ENCODE data around the gene PISD.

PISD gene

DNA sequence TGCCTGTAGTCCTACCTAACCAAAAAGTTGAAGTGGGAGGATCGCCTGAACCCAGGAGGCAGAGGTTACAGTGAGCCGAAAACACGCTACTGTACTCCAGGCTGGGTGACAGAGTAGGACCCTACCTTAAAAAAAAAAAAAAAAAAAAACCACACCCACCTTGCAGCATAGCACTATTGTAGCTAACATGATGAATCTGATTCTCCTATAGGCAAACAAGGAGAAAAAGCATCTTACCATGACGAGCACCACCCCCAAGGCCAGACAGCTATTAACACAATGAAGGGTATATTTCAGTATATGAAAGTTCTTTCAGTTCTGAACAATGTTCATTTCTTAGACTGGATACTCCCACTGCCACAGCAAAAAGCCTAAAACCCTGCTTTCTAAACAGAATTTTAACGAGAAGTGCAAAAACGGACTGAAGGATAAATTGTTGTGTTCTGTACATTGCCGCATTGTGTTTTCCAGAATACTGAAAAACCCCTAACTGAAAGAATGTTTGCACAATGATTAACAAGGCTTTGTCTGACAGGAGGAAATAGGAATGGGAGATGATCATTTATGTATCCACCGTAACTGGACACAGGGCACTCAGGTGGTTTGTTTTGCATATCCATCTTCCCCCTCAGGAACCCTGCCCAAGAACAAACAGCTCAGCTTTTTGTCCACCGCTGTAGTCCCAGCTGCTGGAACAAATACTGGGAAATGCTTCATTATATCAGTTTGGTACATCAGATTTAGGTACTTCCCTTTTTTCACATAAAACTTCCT, 8.9 kb downstream of the PISD start:
- DNase-seq (ENCODE audit: low spot score), result no peak

DNA sequence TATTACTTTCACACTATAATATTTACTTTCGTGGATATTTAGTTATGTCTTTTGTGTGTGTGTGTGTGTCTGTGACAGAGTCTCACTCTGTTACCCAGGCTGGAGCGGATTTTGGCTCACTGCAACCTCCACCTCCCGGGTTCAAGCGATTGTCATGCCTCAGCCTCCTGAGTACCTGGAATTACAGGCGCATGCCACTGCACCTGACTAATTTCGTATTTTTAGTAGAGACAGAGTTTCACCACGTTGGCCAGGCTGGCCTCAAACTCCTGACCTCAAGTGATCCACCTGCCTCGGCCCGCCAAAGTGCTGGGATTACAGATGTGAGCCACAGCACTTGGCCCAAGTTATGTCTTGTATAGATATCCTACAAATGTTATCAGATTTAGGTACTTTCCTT, 9.9 kb downstream of the PISD start:
- no peak for DNase-seq (ENCODE audit: low spot score)

DNA sequence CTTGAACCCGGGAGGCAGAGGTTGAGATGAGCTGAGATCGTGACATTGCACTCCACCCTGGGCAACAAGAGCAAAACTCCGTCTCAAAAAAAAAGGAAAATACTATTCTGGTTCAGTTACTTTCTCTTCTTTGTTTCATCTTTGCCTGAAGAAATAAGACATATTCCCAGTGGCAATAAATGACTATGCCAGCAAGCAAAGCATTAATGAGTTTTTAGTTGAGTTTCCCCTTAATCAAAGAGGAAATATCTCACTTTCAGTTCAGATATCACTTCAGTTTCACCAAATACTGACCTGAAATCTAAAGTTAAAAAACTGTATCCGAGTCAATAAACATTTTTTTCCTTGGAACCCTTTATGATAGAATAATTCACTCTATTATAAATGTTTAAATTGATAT, 10.4 kb downstream of the PISD start:
- no peak for DNase-seq (ENCODE audit: low spot score)

DNA sequence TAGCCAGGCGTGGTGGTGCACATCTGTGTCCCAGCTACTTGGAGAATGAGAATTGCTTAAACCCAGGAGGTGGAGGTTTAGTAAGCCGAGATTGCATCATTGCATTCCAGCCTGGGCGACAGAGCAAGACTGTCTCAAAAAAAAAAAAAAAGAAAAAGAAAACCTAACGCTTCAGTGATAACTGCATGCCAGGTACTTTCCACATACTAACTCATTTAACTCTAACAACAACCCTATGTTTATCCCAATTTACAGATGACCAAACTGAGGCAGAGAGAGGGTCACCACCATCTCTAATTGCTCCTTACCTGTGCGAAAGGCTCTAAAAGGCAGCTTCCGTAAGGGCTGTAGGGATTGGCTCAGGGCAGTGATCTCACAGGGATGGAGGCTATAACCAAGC, 11.6 kb downstream of the PISD start:
- DNase-seq (ENCODE audit: low spot score), result no peak

DNA sequence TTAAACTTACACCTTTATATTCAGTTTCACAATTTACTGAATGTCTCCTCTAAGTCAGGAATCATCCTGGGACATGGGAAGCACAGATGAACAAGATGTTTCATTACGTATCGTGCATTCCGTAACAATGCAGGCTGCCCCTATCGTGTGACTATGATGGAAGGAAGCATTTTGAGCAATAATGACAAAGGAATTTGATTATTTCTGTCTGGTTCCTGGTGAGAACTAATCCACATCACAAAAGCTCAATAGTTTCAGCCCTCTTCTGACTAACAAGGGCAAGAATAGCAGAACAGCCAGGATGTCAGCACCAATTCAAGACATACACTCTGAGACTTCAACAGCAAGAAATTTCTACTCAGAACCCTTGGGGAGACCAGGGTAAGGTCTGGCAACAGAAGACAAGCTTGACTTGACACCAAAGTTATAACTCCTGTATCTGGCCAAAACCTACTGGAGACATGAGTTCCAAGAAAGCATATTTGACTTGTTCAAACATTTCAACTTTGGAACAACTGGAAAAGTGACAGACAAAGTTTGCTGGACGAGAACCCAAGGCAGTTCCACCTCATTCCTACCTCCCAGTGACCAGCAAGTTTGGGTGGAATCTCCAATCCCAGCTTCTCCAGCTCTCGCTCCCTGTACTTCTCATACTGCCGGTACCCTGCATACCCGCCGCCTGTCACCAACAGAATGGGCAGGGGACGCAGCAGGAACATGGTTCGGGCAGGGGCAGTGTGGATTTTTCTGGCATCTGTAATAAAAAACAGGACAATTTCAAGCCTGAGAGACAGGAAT, 14.3 kb downstream of the PISD start:
- no peak for DNase-seq (ENCODE audit: low spot score)

DNA sequence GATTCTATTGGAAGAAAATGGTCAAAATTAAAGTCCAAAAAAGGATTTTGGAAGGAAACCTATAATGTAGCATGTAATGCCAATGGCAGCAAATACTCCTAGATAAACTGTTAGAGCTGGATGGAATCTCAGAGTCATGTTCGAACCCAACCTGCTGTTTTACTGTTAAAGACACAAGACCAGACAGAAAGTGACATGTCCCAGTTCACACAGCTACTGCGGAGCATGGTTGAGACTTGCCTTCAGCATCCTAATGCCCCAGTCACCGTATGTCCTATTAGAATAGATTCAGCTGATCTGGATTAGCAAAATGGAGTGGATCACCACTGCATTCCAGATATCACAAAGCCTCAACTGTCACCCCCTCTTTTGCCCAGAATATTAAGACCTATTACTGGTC, 14.9 kb downstream of the PISD start:
- DNase-seq (ENCODE audit: low spot score), result no peak

DNA sequence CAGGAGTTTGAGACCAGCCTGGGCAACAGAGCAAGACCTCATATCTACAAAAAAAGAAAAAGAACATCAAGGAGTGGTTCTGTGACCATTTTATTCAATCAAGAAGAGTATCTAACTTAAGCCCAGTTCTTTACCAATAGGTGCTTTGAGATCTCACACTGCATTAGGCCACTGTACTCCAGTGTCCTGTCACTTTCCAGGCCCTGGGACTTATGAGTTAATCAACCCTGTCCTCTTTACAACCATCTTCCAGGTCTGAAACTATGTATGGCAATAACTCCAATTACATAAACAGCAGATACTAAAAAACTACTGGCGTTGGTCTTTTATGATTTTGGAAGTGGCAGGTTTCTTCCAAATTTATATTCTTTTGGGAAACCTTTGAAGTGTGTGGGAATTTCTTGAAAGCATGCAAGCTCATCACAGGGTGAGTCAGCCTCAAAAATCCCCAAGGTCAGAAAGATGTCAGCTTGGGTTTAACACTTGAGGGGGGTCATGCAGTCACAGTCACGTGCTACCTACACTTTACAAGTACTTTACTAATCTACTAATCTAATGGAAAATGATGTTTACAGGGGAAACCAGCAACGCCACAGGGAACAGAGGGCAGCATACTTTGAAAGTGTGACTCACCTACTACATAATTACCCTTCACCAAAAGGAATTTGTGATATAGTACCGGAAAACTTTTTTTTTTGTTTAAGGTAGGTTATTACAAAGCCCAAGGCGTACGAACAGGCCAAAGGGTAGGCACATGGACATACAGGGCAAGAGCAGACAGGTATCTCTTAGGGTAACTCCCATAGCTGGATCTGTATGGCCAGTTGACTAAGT, 15.6 kb downstream of the PISD start:
- DNase-seq (ENCODE audit: low spot score), result no peak

DNA sequence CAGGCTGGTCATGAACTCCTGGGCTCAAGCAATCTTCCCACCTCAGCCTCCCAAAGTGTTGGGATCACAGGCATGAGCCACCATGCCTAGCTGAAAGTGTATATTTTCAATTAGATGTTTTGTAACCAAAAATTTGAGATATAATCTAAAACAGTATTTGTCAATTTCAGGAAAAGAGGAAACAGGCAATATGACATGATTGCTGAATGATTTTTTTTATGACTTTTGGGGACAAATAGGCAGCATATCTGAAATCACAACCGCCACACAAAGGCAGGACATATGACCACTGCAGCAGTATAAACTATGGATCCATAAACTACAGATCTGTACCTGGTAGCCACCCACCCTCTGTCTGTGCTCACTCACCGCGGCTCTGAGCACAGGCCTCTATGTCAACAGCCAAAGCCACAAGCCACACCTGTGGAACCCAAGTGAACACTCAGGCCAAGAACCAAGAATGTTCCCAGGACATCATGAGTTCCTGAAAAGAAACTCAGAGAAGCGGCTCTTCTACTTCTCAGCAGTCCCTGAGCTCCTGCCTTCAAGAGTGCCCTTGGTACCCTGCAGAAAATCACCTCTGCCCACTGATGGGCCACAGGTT, 22.5 kb downstream of the PISD start:
- no peak for DNase-seq (ENCODE audit: low spot score)

DNA sequence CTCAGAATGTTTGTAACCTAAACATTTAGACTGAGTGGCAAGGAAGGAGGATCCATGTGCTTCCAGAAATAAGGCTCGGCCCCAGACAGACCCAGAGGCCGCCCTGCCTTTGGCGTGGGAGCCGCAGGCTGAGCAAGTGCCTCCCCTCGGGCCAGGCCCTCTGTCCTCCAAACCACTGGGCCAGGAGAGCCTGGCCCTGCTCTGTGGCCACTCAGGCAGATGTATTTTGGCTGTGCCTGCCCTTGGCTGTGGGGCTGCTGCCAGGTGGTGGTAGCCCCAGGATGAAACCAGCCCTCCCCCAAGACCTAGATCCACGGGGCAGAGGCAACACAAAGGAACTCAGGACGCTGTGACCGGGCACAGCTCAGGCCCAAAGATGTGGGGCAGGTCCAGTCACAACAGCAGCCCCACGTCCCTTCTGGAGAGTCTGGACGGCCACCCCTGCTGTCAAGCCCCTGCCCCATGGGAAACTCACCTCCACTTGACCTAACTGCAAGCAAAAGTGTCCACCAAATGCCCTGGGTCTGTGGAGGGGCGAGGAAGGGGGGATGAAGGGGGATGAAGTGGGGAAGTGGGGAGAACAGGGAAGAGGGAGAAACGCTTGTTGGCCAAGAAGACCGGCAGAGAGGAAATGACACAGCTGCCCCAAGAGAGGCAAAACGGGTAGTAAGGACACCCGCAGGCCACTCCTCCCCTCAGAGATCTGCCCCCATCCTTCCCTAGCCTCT, 24.0 kb downstream of the PISD start:
- peak; percentile 30 for DNase-seq (ENCODE audit: low spot score)

DNA sequence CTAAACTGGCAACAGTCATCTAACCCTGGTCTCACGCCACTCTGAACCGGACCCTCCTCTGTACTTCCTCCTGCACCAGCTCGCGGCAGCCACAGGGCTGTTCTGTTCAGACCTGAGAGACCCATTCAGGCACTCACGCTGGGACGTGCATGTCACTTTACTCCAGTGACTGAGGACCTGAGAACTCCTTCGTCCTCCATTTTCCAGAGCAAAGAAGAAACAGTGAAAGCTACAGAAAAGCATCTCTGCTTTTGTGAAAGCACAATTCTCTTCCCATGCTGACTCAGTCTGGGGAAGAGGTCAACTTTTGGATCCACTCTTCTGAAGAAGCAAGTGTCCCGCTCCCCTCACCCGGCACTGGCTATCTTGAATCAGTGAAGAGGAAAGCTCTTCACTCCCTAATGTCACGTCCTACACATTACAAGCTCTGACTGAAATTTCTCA, 24.5 kb downstream of the PISD start:
- peak; percentile 40 for DNase-seq (ENCODE audit: low spot score)

DNA sequence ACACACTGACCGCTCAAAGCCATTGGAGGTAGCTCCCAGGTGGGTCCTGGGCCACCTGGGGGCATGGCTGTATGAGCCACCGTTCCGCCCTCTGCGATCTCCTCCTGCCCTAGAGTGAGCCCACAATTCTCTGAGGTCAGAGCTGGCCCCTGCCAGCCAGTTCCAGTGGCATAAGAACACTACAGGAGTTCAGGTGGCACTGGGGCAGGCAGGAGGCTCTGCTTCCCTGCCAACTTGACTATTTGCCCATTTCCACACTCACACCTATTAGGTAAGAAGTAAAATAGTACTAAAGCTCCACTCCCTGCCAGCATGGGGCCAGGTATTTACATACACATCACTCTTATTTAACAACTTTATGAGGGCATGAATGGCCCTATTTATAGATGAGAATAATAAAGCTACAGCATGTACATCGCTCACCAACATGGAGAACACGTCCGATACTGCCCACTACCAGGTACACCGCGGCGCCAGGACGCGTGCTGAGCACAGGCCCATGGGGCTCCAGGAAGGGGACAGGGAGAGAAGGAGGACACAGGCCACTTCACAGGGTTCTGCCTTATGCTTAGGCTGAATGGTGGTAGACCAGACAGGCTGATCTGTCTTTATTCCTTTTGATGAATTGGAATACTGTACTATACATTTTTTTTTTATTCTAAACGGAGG, 26.2 kb downstream of the PISD start:
- DNase-seq (ENCODE audit: low spot score), result no peak

DNA sequence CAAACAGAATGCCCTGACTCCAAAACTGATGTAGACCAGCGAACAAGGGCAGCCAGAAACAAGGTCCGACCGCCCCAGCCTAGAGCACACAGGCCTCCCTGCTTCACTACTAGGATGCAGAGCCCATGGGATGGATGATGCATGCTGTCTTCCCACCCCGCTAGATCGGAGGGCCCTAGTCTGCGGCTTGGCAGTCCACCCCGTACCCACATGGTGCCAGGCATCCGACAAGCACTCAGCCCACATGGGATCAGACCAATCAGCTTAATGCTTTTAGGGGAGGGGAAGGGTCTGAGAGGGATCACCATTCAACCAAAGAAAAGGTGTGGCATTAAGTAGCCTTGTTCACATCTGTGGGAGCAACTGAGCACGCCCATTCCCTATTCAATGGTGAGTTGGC, 30.6 kb downstream of the PISD start:
- no peak for DNase-seq (ENCODE audit: low spot score)

DNA sequence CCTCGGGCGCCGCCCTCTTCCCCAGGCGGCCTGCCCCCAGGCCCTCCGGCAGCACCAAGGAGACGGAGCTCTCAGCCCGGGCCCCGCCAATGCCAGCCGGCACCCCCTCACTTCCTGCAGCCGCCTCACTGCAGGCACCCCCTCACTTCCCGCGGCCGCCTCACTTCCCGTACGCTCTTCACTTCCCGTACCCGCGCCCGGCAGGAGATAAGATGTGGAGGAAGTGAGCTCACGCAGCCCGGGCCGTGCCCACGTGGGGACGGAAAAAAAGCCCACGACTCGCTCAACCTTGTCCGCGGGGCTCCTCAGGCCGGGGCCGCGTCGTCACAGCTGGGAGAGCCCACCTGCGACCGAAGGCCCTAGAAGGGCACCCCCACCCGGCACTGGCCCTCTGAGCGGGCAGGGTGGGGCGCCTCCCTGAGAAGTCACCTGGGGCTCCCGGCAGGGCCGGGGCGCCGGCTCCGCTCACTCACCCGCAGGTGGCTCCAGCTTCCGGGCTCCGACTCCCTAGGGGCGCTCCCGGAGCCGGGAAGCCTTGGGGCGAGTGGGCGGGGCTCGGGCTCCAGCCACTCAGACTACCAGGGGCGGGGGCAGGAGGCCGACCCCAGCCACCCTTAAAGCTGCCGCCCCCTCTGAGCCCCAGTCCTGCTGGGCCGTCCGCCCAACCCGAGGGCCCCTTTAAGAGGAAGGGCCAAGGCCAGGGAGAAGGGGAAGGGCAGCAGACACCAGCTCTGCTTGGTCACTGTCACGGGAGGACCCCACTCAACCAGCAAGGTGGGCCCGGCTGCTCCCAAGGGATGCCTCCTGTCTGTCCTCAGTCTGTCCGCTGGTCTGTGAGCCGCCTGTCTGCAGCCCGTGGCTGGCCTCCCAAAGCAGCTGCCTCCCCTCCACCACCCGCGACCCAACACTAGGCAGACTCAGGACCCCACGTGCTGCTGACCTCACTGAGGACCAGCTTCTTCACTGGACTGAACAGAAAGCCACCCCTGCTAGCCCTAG, 31.4 kb downstream of the PISD start:
- peak; percentile 84 for DNase-seq (ENCODE audit: low spot score)

DNA sequence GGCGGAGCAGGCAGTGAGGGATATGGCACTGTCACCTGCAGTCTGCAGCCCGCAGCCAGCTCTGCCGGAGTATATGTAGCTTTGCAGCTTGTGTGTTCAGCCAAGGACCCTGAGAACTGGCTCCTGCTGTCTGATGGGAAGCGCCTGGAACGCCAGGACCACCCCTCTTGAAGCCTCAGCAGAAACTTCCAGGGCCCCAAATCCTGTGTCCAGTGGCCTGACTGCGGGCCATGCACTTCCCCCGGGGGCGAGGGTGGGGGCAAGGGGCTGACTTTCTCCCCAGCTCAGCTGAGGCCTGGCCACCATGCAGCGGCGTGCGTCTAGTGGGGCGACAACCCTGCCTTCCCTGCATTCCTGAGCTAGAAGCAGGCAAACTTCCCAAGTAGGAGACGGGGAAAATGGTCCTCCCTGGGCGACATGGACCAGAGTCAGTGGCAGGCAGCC, 32.3 kb downstream of the PISD start:
- DNase-seq (ENCODE audit: low spot score), result no peak

DNA sequence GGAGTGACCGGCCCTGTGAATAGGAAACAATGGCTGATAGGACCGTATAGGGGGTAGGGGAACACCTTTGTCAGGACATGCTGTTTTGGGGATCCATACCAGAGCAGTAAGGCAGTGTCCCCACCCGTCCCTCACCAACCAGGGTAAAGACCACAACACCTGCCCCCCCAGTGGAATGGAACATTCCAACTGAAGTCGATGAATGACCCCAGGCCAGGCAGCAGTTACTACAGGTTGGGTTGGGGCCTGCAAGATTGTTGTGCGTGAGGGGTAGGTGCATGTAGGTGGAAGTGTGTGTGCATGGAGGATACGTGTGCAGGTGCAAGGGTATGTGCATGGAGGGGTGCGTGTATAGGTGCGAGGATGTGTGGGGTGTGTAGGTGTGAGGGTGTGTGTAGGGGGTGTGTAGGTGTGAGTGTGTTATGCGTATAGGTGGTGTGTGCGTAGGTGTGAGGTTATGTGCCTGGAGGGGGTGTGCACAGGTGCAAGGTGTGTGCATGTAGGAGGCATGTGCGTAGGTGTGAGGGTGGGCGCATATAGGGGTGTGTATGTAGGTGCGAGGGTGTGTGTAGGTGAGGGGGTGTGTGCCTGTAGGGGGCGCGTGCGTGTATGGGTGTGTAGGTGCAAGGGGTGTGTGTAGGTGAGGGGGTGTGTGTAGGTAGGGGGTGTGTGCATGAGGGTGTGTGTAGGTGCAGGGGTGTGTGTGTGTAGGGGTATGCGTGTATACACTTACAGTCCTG, 32.9 kb downstream of the PISD start:
- DNase-seq (ENCODE audit: low spot score), result no peak

DNA sequence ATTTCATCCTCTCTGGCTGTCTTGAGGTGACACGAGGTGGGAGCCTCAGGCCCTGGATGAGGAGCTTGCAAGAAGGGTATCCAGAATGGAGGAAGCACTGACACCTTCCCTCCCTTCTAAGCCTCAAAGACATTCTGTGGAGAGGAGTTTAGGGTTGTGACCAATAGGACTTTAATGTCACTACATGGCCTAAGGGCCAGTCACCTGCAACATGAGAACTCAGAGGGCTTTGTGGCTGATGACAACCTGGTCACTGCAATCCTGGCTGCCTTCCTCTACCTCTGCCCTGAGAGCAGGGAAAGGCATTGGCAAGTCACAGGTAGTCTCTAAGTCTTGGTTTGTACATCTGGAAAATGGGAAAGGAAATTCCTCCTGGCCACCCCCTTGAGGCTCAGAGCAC, 33.7 kb downstream of the PISD start:
- no peak for DNase-seq (ENCODE audit: low spot score)

DNA sequence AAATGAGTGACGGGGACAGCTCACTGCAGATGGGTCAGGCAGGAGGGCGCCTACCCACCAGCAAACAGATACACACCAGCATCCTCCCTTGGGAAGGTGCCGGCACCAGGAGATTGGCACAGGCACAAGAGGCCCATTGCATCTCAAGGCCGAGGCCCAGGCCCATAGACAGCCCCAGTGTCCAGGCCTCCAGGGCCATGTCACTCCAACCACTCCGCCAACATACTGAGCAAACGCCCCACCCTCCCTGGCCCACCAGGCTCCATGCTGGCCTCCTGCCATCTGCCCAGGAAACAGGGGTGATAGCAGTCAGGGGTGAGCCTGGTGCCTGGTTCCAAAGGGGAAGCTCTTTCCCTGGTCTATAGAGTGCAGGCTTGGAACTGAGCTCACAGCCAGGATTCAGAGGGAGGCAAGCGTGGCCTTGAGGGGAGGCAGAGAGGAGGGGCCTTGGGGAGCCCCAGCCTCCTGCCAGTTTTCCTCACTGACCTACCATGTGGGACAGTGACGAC, 34.7 kb downstream of the PISD start:
- no peak for DNase-seq (ENCODE audit: low spot score)

DNA sequence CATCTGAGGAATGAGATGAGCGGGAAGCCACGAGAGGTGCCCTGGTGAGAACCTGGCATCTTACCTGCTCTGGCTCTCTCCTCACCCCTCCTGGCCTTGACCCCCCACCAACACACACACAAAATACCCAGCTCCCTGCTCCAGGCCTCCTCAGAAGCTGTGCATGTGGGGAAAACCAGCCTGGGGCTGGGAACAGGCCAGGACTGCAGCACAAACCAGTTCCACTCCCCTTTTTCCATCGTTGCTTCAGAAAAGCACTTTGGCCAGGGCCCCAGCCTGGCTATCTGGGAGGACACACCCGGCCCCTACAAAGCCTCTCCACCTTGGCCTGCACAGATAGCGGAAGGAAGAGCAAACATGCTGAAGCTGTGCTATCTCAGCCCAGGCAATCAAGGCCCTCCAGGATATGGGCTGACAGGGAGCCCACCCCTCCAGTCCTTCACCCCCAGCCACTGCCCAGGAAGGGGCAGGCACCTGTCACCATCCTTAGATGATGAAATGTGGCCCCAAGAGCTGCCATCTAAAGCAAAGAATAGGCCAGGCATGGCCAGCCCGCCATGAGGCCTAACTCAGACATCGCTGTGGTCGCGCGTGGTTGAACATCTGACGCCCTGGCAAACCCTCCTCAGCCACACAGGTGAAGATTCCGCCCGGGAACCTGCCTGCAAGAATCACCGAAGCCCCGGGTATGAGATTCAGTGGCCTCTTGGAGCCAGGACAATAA, 35.4 kb downstream of the PISD start:
- DNase-seq (ENCODE audit: low spot score), result no peak

Measured in left forelimb (tissue), 1 donor.